OCI-LY7 (cell line): ENCODE measurements around the gene PHPT1. TPM values are rescaled to one million over a fixed set of nuclear protein-coding genes. Genes with fewer than 3 reads are reported as not detected.
"Not testable (repeated sequence)": the region's sequence is repeated elsewhere in the genome, so short reads cannot be mapped to it uniquely, and the experiment has no call there.

Source experiments
- BruUV-seq: library from RNA; stranded (reverse); fragments of 400-500 nt; replicated peaks from 2 replicates; lab custom pipeline; 2021; lab: Mats Ljungman, UMichigan
- CTCF ChIA-PET: fragments of 300-600 bp; sonication (Branson Sonifier 250); formaldehyde crosslinking; loops from one replicate; lab custom pipeline; 2022; ENCODE audit warnings: antibody characterized with exemption; ENCODE audit not compliant: unreplicated experiment; lab: Charles Lee
- POLR2A ChIA-PET: fragments of 300-600 bp; sonication (Branson Sonifier 250); formaldehyde crosslinking; loops from one replicate; lab custom pipeline; 2022; ENCODE audit warnings: antibody characterized with exemption; lab: Charles Lee
- DNase-seq: peaks from one replicate; pipeline ENCODE4 v3.0.0-alpha.2; 2015; ENCODE audit warnings: low spot score
- H2AFZ ChIP-seq: fragments of 200-600 bp; sonication (generic), shearing (Covaris generic); 2 replicates; pipeline ENCODE4 v1.6.1; 2014; ENCODE audit warnings: mild to moderate bottlenecking, antibody characterized with exemption, low read length, moderate library complexity
- H3K27ac ChIP-seq: fragments of 200-600 bp; sonication (generic); 2 replicates; pipeline ENCODE4 v1.5.1; 2014; ENCODE audit warnings: mixed run types, low read depth, mild to moderate bottlenecking, moderate library complexity, low read length, inconsistent platforms; ENCODE audit not compliant: poor library complexity, severe bottlenecking
- H3K36me3 ChIP-seq: fragments of 200-600 bp; sonication (generic); 2 replicates; pipeline ENCODE4 v1.6.1; 2014; ENCODE audit warnings: mild to moderate bottlenecking, antibody characterized with exemption, low read length, moderate library complexity, mixed read lengths; ENCODE audit not compliant: insufficient read depth
- H3K4me1 ChIP-seq: fragments of 200-600 bp; sonication (generic); 2 replicates; pipeline ENCODE4 v1.5.1; 2014; ENCODE audit warnings: mild to moderate bottlenecking, low read length; ENCODE audit not compliant: insufficient read depth, poor library complexity, severe bottlenecking
- H3K4me2 ChIP-seq: fragments of 200-600 bp; sonication (generic); 2 replicates; pipeline ENCODE4 v1.6.1; 2014; ENCODE audit warnings: mild to moderate bottlenecking, low read length
- H3K4me3 ChIP-seq: fragments of 200-600 bp; sonication (generic); 2 replicates; pipeline ENCODE4 v1.5.1; 2014; ENCODE audit warnings: mild to moderate bottlenecking, low read depth, low read length; ENCODE audit not compliant: poor library complexity, severe bottlenecking
- H3K79me2 ChIP-seq: fragments of 200-600 bp; sonication (generic); 2 replicates; pipeline ENCODE4 v1.6.1; 2016; ENCODE audit warnings: low read depth, mild to moderate bottlenecking, low read length, moderate library complexity, mixed read lengths; ENCODE audit not compliant: insufficient read depth
- H3K9me2 ChIP-seq: fragments of 200-600 bp; sonication (generic); 2 replicates; pipeline ENCODE4 v1.6.1; 2016; ENCODE audit warnings: mild to moderate bottlenecking, low read length, mixed read lengths; ENCODE audit not compliant: insufficient read depth
- H3K9me3 ChIP-seq: fragments of 200-600 bp; sonication (generic); 2 replicates; pipeline ENCODE4 v1.6.1; 2014; ENCODE audit warnings: mild to moderate bottlenecking, mixed run types, low read length, mixed read lengths
- H4K20me1 ChIP-seq: fragments of 200-600 bp; sonication (generic); 2 replicates; pipeline ENCODE4 v1.6.1; 2014; ENCODE audit warnings: mild to moderate bottlenecking, antibody characterized with exemption, low read length, moderate library complexity, mixed read lengths; ENCODE audit not compliant: insufficient read depth
- CTCF ChIP-seq: fragments of 200-600 bp; sonication (generic); conservative IDR thresholded peaks from 2 replicates; pipeline ENCODE4 v1.5.1; 2014; ENCODE audit warnings: mild to moderate bottlenecking, antibody characterized with exemption, low read length, moderate library complexity, mixed read lengths
- EZH2phosphoT487 ChIP-seq: fragments of 200-600 bp; sonication (generic); IDR thresholded peaks from 2 replicates; pipeline ENCODE4 v1.6.1; 2018; ENCODE audit warnings: low read depth, borderline replicate concordance, mild to moderate bottlenecking, mixed run types, antibody characterized with exemption, low read length, moderate library complexity, mixed read lengths
- intact Hi-C: fragments of 100-400 bp; cut with micrococcal nuclease; formaldehyde crosslinking; loops from one replicate; pipeline ENCODE4 v1.10.0; 2022; ENCODE audit not compliant: unreplicated experiment
- total RNA-seq, 2 experiments: library from RNA; depleted of rRNA in 1 of 2; stranded (reverse); fragments of >200 nt in 1 of 2; shearing (Covaris generic) in 1 of 2; gene quantifications; 2 replicates each; pipeline ENCODE4 v1.2.3, GENCODE V29; 2014 to 2022

The PHPT1 gene
- total RNA-seq, 2 experiments from 2014 or later: 49.9 to 56.9 TPM

GRCh38 chr9:136831720-136832104 is 17.5 kb upstream of the PHPT1 start:
- Histone ChIP-seq H3K4me1 (no peaks in the 10 kb centered on the region), H3K36me3 (peaks cover 72% of the 10 kb centered on the region), H3K4me3 (no peak overlapping the region), H3K27ac (no peak overlapping the region), H2AFZ (no peak overlapping the region), H4K20me1 (no peaks in the 10 kb centered on the region), H3K79me2 (no peaks in the 10 kb centered on the region), H3K4me2 (no peak overlapping the region), H3K9me3 (no peaks in the 10 kb centered on the region), H3K9me2 (no peaks in the 10 kb centered on the region)
- no peak for DNase-seq
- POLR2A ChIA-PET: no interaction called here
- no TSS peak for BruUV-seq
- CTCF ChIA-PET: no interaction called here
- intact Hi-C loops: no loop called here
- TF ChIP-seq CTCF: no peak
- no peak for TF ChIP-seq EZH2phosphoT487

- no peak for DNase-seq
- H3K4me2 ChIP-seq: no peak overlapping the region
- H3K9me3 ChIP-seq: no peaks in the 10 kb centered on the region
- POLR2A ChIA-PET: no interaction called here
- no peak for TF ChIP-seq EZH2phosphoT487
- TF ChIP-seq CTCF: no peak
- H3K4me3 ChIP-seq: no peak overlapping the region
- H3K4me1 ChIP-seq: no peaks in the 10 kb centered on the region
- H3K9me2 ChIP-seq: no peaks in the 10 kb centered on the region
- CTCF ChIA-PET: interaction anchor here (0.6 kb wide), 1 partner anchor 116 kb away, joined by 5 read pairs; no protein-coding TSS in a partner anchor
- intact Hi-C loops: no loop called here
- BruUV-seq: no TSS peak
- H3K36me3 ChIP-seq: peaks cover 66% of the 10 kb centered on the region
- H2AFZ ChIP-seq: no peak overlapping the region
- no peak overlapping the region for H3K27ac ChIP-seq
- no peaks in the 10 kb centered on the region for H3K79me2 ChIP-seq
- no peaks in the 10 kb centered on the region for H4K20me1 ChIP-seq
Measured at GRCh38 chr9:136832581-136832980, 16.6 kb upstream of the PHPT1 start.

GRCh38 chr9:136833381-136834048 is 15.7 kb upstream of the PHPT1 start:
- H3K4me3 ChIP-seq, intact Hi-C loops, H3K27ac ChIP-seq, H4K20me1 ChIP-seq, POLR2A ChIA-PET, H2AFZ ChIP-seq, H3K79me2 ChIP-seq, H3K4me1 ChIP-seq, H3K9me2 ChIP-seq, H3K4me2 ChIP-seq, CTCF ChIA-PET, H3K9me3 ChIP-seq, DNase-seq, BruUV-seq: not testable (repeated sequence)
- H3K36me3 ChIP-seq: peaks cover 67% of the 10 kb centered on the region
